ENCODE measurements around the gene LLGL1. TPM values are rescaled to one million over a fixed set of nuclear protein-coding genes. Genes with fewer than 3 reads are reported as not detected.

LLGL1 gene
- total and polyA plus RNA-seq, 2 donors (not counting 1 experiment from before 2014, with no cell fraction given), result 15.1 to 32.2 TPM

GRCh38 chr17:18185832-18186626 is 39.4 kb upstream of the LLGL1 start:
- TF ChIP-seq CTCF (conservative IDR thresholded peaks at IDR 0.05 in 1 of 2, IDR thresholded peaks at IDR 0.05 in 1 of 2; ENCODE audit: low read depth in 1 of 2, low read length in 2 of 2), result no peak
- no peak for TF ChIP-seq EZH2 (IDR thresholded peaks at IDR 0.05; ENCODE audit: low read length, missing control alignments)
- Histone ChIP-seq H3K4me3 (replicated peaks in 1 of 4; ENCODE audit: control extremely low read depth in 1 of 4, insufficient read depth in 1 of 4, low read depth in 3 of 4, low read length in 4 of 4) (peak overlapping the region; percentile 59 to 87 (median 79)), H3K27ac (ENCODE audit: insufficient read depth, low read length) (peak overlapping the region; percentile 97), H4K20me1 (ENCODE audit: control insufficient read depth, extremely low read depth, insufficient read depth, low read length) (peaks cover 2% of the 10 kb centered on the region), H3K27me3 (ENCODE audit: control insufficient read depth, insufficient read depth, low read length) (no peaks in the 10 kb centered on the region), H3K79me2 (ENCODE audit: control insufficient read depth, insufficient read depth, low read length) (peaks cover 70% of the 10 kb centered on the region), H3K9ac (ENCODE audit: insufficient read depth, low read length) (peak overlapping the region; percentile 20), H3K4me2 (ENCODE audit: extremely low read depth, insufficient read depth, low read length) (peak overlapping the region; percentile 100), H3K4me1 (ENCODE audit: control insufficient read depth, extremely low read depth, insufficient read depth, low read length) (peaks cover 22% of the 10 kb centered on the region), H3K9me3 (ENCODE audit: control insufficient read depth, insufficient read depth, low read depth, low read length) (no peaks in the 10 kb centered on the region), H3K36me3 (ENCODE audit: control insufficient read depth, insufficient read depth, low read length) (peaks cover 4% of the 10 kb centered on the region), H2AFZ (ENCODE audit: low read length) (no peak overlapping the region)
- peak; percentile 9 to 23 for DNase-seq (ENCODE audit: low read depth in 2 of 2)

- Histone ChIP-seq H3K27me3 (ENCODE audit: control insufficient read depth, insufficient read depth, low read length) (no peaks in the 10 kb centered on the region), H3K4me1 (ENCODE audit: control insufficient read depth, extremely low read depth, insufficient read depth, low read length) (peaks cover 22% of the 10 kb centered on the region), H3K36me3 (ENCODE audit: control insufficient read depth, insufficient read depth, low read length) (peaks cover 4% of the 10 kb centered on the region), H4K20me1 (ENCODE audit: control insufficient read depth, extremely low read depth, insufficient read depth, low read length) (peaks cover 2% of the 10 kb centered on the region), H3K27ac (ENCODE audit: insufficient read depth, low read length) (peak overlapping the region; percentile 97), H3K9me3 (ENCODE audit: control insufficient read depth, insufficient read depth, low read depth, low read length) (no peaks in the 10 kb centered on the region), H3K4me3 (replicated peaks in 1 of 4; ENCODE audit: control extremely low read depth in 1 of 4, insufficient read depth in 1 of 4, low read depth in 3 of 4, low read length in 4 of 4) (peak overlapping the region; percentile 59 to 87 (median 79)), H2AFZ (ENCODE audit: low read length) (no peak overlapping the region), H3K79me2 (ENCODE audit: control insufficient read depth, insufficient read depth, low read length) (peaks cover 76% of the 10 kb centered on the region), H3K9ac (ENCODE audit: insufficient read depth, low read length) (peak overlapping the region; percentile 28), H3K4me2 (ENCODE audit: extremely low read depth, insufficient read depth, low read length) (peak overlapping the region; percentile 100)
- DNase-seq (ENCODE audit: low read depth in 2 of 2), result peak; percentile 44 to 55
- no peak for TF ChIP-seq EZH2 (IDR thresholded peaks at IDR 0.05; ENCODE audit: low read length, missing control alignments)
- TF ChIP-seq CTCF (conservative IDR thresholded peaks at IDR 0.05 in 1 of 2, IDR thresholded peaks at IDR 0.05 in 1 of 2; ENCODE audit: low read depth in 1 of 2, low read length in 2 of 2), result no peak
These were observed 38.8 kb upstream of the LLGL1 start for GRCh38 chr17:18186627-18186982.

- no peaks in the 10 kb centered on the region for H3K9me3 ChIP-seq (ENCODE audit: control insufficient read depth, insufficient read depth, low read depth, low read length)
- H4K20me1 ChIP-seq (ENCODE audit: control insufficient read depth, extremely low read depth, insufficient read depth, low read length), result peaks cover 2% of the 10 kb centered on the region
- H3K4me2 ChIP-seq (ENCODE audit: extremely low read depth, insufficient read depth, low read length), result peak overlapping the region; percentile 100
- H3K36me3 ChIP-seq (ENCODE audit: control insufficient read depth, insufficient read depth, low read length), result peaks cover 4% of the 10 kb centered on the region
- peak overlapping the region; percentile 59 to 87 (median 79) for H3K4me3 ChIP-seq (replicated peaks in 1 of 4; ENCODE audit: control extremely low read depth in 1 of 4, insufficient read depth in 1 of 4, low read depth in 3 of 4, low read length in 4 of 4)
- H3K27ac ChIP-seq (ENCODE audit: insufficient read depth, low read length), result peak overlapping the region; percentile 97
- DNase-seq (ENCODE audit: low read depth in 2 of 2), result peak in 1 of 2 donors; percentile 34
- peaks cover 82% of the 10 kb centered on the region for H3K79me2 ChIP-seq (ENCODE audit: control insufficient read depth, insufficient read depth, low read length)
- no peaks in the 10 kb centered on the region for H3K27me3 ChIP-seq (ENCODE audit: control insufficient read depth, insufficient read depth, low read length)
- H2AFZ ChIP-seq (ENCODE audit: low read length), result no peak overlapping the region
- H3K9ac ChIP-seq (ENCODE audit: insufficient read depth, low read length), result peak overlapping the region; percentile 28
- peaks cover 19% of the 10 kb centered on the region for H3K4me1 ChIP-seq (ENCODE audit: control insufficient read depth, extremely low read depth, insufficient read depth, low read length)
- TF ChIP-seq CTCF (conservative IDR thresholded peaks at IDR 0.05 in 1 of 2, IDR thresholded peaks at IDR 0.05 in 1 of 2; ENCODE audit: low read depth in 1 of 2, low read length in 2 of 2), result no peak
- TF ChIP-seq EZH2 (IDR thresholded peaks at IDR 0.05; ENCODE audit: low read length, missing control alignments), result no peak
These were observed 38.2 kb upstream of the LLGL1 start for GRCh38 chr17:18187226-18187625.

All from fibroblast of lung (primary cell).